Mammary epithelial cell (primary cell): ENCODE data around the gene AKAP6.

Source experiments
- CTCF ChIP-seq, 2 donors: IDR thresholded peaks in 1 of 2; conservative IDR thresholded peaks in 1 of 2; 2 replicates each; pipeline ENCODE4 v1.5.1; 2011 to 2012; ENCODE audit warnings: inconsistent platforms in 2 of 2, low read length in 2 of 2, mild to moderate bottlenecking in 2 of 2, control low read depth in 1 of 2, low read depth in 1 of 2; ENCODE audit not compliant: insufficient read depth in 1 of 2; ENCODE audit errors: extremely low read depth in 1 of 2
- EZH2 ChIP-seq: IDR thresholded peaks from 2 replicates; pipeline ENCODE4 v1.6.1; 2012; ENCODE audit warnings: low read length, inconsistent platforms, borderline replicate concordance

GRCh38 chr14:32587461-32587860, 258.4 kb downstream of the AKAP6 start:
- TF ChIP-seq CTCF (conservative IDR thresholded peaks at IDR 0.05 in 1 of 2, IDR thresholded peaks at IDR 0.05 in 1 of 2; ENCODE audit: extremely low read depth in 1 of 2, insufficient read depth in 1 of 2, low read depth in 1 of 2, low read length in 2 of 2) (no peak), EZH2 (no peak)
